ENCODE data around the gene SEPTIN1. TPM values are rescaled to one million over a fixed set of nuclear protein-coding genes. Genes with fewer than 3 reads are reported as not detected.

The SEPTIN1 gene, protein sequence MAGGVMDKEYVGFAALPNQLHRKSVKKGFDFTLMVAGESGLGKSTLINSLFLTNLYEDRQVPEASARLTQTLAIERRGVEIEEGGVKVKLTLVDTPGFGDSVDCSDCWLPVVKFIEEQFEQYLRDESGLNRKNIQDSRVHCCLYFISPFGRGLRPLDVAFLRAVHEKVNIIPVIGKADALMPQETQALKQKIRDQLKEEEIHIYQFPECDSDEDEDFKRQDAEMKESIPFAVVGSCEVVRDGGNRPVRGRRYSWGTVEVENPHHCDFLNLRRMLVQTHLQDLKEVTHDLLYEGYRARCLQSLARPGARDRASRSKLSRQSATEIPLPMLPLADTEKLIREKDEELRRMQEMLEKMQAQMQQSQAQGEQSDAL
- 8.9 TPM for total RNA-seq (ENCODE audit: insufficient read depth, low replicate concordance)

DNA sequence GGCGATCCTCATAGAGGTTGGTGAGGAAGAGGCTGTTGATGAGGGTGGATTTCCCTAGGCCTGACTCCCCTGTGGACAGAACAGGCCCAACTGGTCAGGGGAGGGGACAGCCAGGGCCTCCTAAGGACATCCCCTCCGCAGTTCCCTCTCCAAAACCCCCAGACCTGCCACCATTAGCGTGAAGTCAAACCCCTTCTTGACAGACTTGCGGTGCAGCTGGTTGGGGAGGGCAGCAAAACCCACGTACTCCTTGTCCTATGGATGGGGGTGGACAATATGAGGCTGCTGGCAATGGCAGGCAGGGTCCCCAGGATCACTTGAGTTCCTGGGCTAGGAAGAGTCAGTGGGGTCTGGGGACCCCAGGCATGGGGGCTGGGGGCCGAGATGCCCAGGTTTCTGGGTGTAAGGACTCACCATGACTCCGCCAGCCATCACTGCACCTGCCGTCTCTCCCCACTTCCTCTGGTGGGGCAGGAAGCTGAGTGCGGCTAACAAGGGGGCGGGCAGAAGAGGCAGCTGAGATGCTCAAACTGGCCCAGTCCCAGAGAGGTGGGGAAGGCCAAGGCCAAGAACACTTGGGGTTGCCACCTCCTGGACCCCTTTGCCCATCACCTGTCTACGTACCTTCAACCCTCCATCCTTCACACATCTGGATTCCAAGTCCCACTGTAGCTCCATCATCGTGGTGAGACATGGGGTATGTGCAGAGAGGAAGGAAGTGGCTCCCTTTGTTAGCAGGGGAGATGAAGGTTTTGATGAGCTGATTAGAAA lies at the start of gene SEPTIN1:
TSS of gene SEPTIN1 (minus strand) at position 451 of the 771 bp plus-strand sequence. CDS start at position 432, 19 bp downstream.
- DNase-seq (ENCODE audit: low spot score): no peak

DNA sequence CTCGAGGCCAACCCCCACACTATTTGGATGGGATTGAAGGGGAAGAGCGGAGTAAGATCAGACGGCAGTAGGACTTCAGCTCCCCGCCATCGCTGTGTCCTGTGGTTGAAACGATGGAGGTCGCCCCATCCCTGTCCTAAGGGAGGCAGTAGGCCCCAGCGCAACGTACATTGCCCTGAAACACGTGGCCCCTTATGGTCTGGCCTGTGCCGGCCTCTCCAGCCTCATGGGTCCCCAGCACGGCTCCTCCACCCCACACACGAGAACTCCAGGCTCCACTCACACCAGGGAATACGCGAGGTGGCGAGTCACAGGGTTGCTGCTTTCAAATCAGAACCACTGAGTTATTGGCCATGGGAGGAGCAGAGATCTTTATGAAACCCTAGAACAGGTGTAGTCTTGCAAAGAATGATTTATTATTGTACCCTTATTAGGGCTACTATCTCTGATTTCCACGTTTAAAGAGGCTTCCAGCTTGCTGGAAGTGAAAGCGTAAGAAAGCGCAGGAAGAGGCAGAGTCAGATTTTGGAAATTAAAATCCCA lies 48.1 kb upstream of the SEPTIN1 start:
- no peak for DNase-seq (ENCODE audit: low spot score)

DNA sequence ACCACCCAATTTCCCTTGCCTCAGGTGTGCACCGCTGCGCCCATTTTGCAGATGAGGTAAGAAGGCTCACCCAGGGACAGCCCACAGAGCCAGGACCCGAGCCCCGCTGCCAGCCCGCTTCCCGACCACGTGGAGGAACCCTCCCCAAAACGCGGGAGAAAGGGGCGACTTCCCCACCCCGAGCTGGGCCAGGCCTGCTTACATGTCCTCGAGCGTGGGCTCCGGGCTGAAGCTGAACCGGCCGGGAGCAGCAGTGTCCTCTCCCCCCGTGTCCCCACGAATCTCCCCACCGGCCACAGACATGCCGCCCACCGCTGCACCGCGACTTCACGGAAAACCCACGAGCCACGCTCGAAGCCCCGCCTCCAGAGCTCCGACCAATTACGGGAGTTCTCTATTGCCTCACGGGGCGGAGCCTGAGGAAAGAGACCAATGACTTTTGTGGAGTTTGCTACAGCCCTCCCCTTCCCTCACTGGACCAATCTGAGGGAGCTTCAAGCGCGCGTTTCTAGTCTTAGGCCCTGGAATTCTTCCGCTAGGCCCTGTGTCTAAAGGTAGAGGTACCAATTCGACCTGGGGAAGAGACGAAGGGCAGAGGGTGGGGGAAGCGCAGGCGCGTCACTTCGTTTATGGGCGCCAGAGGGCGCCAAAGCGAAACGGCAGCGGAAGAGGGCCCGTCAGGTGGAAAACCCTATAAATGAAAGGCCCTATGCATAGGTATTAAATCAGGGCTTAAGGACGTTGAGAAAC lies 47.5 kb upstream of the SEPTIN1 start, which contains the start of gene DCTPP1:
TSS of gene DCTPP1 (minus strand) at position 353 of the 750 bp plus-strand sequence. CDS start at position 303, 50 bp downstream.
- DNase-seq (ENCODE audit: low spot score): peak; percentile 99

DNA sequence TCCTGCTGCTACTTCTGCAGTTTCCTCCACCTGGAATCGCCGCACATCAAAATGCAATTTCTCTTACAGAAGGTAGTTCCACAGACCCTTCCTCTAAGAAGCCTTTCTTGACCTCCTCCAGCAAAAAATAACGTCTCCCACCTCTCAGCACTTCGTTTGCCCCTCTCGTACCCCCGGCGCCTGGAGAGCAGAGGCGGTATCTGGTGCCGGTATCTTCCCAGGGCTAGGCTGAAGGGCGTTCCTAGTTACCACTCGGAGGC lies 47.0 kb upstream of the SEPTIN1 start:
- peak; percentile 19 for DNase-seq (ENCODE audit: low spot score)

DNA sequence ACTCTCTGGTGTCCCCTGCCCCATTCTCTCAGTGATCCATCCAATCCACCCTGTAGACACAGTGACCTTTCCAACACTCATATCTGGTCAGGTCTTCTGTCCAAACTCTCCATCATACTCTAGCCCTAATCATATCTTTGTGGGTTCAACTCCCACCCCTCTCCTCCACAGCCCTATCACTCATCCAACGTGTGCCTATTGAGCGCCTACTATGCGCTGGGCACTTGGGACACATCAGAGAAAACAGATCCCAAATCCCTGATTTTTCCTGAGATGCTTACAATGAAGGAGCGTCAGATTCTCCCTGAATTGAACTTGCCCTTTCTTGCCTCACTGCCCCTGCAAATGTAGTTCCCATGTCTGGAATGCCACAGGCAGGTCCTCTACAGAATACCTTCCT lies 45.7 kb upstream of the SEPTIN1 start:
- no peak for DNase-seq (ENCODE audit: low spot score)

DNA sequence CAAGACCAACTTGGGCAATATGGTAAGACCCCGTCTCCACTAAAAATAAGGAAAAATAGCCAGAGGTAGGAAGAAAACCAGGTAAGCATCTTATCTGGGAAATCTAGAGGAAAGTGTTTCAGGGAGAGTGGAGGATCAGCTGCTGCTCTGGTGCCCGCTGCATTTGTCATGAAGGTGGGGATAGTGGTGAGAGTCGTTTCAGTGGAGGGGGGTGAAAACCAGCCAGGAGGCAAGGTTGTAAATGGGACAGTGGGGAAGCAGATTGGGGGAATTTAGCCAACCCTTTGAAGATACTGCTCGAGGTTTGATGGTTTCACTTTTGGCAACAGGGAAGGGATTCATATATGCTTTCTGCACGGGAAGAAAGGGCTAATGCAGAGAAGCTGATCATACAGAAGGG lies 38.6 kb upstream of the SEPTIN1 start:
- no peak for DNase-seq (ENCODE audit: low spot score)

DNA sequence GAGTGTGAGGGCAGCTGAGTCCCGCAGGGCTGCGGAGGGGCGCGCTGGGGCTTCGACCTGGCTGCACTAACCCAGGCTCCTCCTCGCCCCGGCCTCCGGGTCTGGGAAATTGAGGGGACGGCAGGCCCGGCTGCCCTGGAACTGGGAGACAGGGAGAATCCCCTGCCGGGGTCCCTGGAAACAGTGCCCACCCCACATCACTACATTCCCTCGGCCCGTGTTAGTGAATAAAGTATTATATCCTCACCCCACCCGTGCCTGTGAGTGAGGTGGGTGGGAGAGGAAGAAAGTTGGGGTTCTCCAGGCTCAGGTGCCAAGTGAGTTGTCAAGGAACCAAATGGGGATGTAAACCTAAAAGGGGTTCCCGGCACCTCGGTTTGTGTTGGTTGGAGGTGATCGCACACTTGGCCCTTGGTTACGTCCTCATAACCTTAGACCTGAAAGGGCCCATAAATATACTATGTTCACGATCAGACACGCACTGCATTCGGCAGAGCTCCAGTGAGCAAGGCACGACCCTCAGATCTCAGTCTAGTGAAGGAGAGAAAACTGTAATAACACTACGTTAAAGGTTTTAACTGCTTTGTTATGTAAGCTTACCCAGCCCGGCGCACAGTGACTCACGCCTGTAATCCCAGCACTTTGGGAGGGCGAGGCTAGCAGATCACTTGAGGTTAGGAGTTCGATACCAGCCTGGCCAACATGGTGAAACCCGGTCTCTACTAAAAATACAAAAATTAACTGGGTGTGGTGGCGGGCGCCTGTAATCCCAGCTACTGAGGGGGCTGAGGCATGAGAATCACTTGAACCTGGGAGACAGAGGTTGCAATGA lies 36.2 kb upstream of the SEPTIN1 start:
- DNase-seq (ENCODE audit: low spot score): no peak

DNA sequence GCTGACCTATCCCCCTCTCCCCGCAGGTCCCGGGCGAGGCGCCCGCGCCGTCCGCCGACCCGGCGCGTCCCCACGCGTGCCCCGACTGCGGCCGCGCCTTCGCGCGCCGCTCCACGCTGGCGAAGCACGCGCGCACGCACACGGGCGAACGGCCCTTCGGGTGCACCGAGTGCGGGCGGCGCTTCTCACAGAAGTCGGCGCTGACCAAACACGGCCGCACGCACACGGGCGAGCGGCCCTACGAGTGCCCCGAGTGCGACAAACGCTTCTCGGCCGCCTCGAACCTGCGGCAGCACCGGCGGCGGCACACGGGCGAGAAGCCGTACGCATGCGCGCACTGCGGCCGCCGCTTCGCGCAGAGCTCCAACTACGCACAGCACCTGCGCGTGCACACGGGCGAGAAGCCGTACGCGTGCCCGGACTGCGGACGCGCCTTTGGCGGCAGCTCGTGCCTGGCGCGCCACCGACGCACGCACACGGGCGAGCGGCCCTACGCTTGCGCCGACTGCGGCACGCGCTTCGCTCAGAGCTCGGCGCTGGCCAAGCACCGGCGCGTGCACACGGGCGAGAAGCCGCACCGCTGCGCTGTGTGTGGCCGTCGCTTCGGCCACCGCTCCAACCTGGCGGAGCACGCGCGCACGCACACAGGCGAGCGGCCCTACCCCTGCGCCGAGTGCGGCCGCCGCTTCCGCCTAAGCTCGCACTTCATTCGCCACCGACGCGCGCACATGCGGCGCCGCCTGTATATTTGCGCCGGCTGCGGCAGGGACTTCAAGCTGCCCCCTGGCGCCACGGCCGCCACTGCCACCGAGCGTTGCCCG lies 35.4 kb upstream of the SEPTIN1 start:
- peak; percentile 91 for DNase-seq (ENCODE audit: low spot score)

DNA sequence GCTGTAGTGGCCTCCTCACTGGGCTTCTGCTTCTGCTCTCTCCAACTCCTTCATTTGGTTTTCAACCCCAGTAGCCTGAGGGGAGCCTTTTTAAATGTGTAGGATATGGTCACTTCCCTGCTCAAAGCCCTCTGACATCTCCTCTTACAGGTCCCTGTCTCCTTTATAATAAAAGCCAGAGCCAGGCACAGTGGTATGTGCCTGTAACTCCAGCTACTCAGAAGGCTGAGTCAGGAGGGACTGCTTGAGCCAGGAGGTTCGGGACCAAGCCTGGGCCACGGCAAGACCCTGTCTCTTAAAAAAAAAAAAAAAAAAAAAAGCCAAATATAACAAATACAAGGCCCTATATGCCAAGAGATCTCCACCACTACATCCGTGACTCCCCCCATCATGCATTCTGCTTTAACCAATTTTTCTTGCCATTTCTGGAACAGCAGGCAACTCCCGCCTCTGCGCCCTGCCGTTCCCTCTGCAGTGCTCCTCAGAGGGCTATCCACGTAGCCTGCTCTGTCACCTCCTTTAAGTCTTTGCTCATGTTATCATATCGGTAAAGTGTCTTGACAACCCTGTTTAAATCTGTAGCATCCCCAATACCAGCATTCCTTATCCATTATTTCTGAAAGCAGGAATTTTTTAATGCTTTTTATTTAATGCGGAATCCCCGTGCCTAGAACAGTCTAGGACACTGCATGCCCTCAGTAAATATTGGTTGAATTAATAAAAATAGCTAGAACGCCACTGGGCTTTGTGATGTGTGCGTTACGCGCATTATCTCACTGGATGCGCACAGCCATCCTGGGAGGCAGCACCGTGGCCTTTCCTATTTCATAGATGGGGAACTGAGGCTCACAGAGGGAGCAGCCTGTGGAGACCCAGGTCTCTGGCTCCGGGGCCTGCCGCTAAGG lies 34.5 kb upstream of the SEPTIN1 start:
- no peak for DNase-seq (ENCODE audit: low spot score)

DNA sequence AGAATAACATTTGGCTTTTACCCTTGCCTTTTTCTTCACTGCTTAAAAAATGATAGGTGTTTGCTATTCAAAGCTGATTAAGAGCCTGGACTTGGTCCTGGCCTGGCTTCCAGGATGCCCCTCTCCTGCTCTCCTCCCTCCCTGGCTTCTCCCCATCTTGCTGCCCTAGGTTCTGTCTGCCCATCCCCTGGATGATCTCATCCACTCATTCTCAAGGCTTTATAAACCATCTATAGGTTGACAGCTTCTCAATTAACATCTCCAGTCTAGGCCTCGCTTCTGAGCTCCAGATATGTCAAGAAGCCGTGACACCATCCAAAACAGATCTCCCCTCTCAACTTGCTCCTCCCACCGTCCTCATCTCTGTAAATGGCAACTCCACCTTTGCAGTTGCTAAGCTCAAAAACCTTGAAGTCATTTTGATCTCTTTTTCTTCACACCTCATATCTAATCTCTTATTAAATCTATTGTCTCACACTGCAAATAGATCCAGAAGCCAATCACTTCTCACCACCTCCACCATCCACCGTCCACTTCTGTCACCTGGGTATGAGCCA lies 33.8 kb upstream of the SEPTIN1 start:
- DNase-seq (ENCODE audit: low spot score): no peak

DNA sequence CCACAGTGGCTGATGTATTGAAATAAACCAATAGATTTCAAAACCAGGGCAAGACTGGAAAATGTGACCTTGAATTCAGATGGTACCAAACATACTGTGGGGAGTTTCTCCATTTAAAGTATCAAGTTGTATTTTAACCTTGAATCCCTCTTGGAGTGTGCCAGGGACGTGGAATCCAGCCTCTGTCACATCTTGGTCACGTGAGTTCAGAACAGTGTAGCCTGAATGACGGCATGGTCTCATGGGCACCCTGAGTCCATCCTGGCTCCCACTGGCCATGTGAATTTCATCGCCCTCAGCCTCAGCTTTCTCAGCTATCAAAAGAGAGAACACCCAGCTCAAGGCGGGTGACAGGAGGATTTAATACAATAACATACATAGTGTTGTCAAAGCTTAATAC lies 31.8 kb upstream of the SEPTIN1 start:
- DNase-seq (ENCODE audit: low spot score): no peak

DNA sequence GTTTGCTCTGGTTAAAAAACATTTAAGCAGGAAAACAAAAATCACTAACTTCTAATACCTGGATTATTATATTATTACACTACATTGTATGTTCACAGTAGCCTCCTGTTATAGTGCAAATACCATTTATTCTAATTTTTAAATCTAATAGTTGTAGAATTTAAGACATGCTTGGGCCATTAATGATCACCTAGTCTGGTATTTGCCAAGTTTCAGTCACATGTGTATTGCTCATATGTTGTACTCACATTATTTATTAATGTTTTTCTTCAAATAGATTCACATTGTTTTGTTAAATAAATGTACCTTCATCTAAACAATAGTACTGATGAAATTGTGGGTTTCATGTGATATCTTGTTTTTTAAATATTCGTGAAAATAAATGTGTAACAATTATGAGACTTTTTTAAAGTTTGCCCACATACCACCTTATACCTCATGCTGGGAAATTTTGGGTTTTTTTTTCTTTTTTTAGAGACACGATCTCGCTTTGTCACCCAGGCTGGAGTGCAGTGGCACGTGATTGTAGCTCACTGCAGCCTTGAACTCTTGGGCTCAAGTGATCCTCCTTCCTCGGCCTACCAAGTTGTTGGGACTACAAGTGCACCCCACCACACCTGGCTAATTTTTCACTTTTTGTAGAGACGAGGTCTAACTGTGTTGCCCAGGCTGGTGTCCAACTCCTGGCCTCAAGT lies 30.9 kb upstream of the SEPTIN1 start:
- no peak for DNase-seq (ENCODE audit: low spot score)

DNA sequence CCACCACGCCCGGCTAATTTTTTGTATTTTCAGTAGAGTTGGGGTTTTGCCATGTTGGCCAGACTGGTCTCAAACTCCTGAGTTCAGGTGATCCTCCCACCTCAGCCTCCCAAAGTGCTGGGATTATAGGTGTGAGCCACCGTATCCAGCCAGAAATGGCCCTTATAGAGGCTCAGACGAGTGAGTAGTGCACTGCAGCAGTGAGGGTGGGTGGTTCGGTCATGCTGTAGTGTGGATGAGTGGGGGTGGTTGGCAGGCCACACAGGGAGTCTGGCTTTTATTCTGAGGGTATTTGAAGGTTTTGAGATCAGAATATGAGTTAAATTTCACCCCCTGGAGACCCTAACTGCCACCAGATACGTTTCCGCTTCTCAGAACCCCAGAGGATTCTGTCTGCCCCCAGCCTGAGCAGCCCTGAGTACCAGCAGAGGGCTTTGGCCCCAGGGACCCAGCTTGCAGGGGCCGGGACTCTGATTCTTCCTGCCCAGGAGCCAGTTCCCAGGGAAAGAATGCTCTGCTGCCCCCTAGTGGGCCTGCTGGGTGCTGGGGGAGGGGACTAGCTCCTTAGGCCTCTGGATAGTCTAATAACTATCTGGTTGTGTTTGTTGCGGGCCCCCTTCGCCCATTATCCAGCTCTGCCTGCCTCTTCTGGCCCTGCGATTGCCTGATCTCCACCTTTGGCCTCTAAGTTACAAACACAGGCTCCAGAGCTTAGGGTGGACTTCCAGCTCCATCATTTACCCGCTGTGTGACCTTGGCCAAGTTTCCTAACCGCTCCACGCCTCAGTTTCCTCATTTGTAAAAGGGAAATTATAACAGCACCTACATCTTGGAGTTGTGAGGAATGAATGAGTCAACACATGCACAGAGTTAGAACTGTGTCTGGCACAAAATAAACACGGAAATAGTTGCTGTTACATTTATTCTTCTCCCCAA lies 27.0 kb upstream of the SEPTIN1 start:
- peak; percentile 91 for DNase-seq (ENCODE audit: low spot score)

DNA sequence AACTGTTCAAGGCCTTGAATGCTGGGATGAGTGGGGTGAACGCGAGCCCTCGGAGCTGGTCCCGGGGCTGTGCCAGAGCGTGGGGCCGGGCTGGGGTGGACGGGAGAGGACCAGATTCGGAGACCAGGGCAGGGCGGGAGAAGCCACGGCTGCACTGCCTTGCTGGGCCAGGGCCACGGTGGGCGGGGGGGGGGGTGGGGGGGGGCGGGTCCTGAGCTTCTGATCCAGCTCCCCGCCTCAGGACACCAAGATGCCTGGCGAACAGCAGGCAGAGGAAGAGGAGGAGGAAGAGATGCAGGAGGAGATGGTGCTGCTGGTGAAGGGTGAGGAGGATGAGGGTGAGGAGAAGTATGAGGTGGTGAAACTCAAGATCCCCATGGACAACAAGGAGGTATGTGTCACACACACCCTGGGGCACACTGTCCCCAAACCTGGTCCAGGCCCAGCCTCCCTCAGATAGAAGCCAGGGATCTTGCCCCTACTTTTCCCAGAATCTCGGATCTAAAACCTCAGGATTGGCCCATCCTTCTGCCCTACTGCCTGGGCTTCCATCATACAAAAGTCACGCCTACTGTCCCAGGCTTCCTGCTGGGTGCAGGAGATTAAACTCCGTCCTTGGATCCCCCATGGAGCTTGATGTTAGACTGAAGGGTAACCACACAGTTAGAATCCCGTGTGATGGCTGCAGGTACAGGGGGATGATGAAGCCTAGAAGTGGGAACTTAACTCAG lies 25.6 kb upstream of the SEPTIN1 start:
- no peak for DNase-seq (ENCODE audit: low spot score)

DNA sequence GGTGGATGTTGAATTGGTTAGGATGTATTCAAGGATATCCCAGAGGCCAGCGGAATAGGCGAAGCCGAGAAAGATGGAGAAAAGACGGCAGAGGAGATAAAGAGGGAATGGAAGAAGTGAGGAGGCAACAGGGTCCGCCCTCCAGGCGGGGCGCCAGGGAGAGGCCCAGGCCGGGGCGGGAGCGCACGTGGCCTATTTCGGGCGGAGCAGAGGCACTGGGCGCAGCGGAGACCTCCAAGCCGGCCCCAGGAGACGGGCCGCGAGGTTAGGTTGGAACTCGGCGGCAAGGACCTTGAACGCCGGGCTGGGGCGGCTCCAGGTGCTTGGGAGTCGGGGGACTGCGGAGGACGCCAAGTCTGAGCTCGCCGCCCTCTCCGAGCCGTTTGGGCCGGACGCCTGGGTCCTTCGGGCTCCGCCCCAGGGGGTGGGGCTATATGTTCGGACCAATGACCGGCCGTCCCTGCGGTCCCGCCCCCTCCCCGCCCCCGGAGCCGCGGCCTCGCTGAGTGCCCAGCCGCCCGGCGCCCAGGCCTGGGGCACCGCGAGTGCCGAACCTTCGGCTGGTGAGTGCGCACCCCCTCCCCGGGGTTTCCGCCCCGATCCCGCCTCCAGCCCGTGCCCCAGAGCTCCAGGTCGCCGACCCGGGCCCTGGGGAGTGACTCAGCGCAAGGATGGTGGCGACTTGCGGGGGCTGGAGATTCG lies 24.9 kb upstream of the SEPTIN1 start, which contains the start of gene ZNF771:
TSS of gene ZNF771 (plus strand) at position 505 of the 702 bp plus-strand sequence. CDS start 448 bp downstream, outside the sequence.
- DNase-seq (ENCODE audit: low spot score): peak; percentile 94

DNA sequence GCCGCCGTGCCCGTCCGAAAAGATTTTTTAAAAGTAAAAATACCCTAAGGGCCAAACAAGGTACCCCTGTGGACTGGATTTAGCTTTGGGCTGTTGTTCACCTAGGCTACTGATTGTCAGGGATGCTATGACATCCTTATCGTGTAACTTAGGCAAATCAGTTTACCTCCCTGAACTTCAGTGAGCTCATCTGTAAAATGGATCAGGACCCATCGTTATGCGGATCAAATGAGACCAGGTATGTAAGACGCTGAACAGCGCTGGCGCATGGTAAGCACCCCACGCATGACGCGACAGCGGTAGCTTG lies 24.4 kb upstream of the SEPTIN1 start:
- DNase-seq (ENCODE audit: low spot score): no peak
